Suprapubic skin (tissue), 4 donors: Measurements from ENCODE around the gene TEK.

ENCODE experiments used
- EP300 ChIP-seq: sonication (generic); formaldehyde crosslinking; IDR thresholded peaks from one replicate; pipeline ENCODE4 v1.6.1; 2017; ENCODE audit warnings: antibody characterized with exemption
- POLR2AphosphoS5 ChIP-seq, 3 donors: sonication (generic); formaldehyde crosslinking; IDR thresholded peaks; one replicate each; pipeline ENCODE4 v1.6.1; 2017; ENCODE audit warnings: antibody characterized with exemption in 3 of 3
- TF ChIP-seq, protein P1 (sequence below), 2 donors: fragments of 200-600 bp in 1 of 2; fragments of 450-650 bp in 1 of 2; sonication (generic) in 1 of 2; IDR thresholded peaks; one replicate each; pipeline ENCODE4 v1.5.1; 2016 to 2019; ENCODE audit warnings: antibody characterized with exemption in 2 of 2, mild to moderate bottlenecking in 1 of 2, moderate library complexity in 1 of 2

DNA sequence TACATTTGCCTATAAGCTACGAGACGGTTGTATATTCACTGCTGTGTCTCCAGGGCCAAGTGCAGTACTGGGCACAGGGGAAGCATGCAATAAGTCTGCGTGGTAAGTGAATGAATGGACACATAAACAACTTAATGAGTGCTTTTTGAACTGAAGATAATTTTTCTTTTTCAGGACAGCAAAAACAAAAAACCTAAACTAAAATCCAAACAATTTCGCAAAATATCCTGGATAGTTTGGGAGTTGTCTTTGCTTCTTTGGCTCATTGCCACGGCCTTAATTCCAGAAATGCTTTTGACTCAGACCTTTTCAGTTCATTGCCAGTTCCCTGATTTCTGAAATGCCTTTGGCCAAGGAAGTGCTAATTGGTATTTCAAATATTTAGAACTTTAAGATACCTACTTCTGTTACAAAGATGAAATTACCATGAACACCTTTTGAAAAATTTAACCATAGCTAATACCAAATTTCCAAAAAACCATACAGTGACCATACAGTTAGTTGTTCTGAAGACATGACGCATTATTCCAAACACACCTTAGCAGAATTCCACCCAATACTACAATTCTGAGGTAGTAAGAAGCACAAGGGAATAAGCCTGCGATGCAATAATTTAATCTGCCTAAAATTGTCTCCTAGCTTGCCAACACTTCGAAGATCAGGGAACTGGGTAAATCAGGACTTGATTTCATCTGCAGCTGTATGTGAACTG is 42.8 kb downstream of the TEK start:
- no peak for TF ChIP-seq POLR2AphosphoS5 (IDR thresholded peaks at IDR 0.05)
- TF ChIP-seq EP300, result no peak
- TF ChIP-seq, protein P1, sequence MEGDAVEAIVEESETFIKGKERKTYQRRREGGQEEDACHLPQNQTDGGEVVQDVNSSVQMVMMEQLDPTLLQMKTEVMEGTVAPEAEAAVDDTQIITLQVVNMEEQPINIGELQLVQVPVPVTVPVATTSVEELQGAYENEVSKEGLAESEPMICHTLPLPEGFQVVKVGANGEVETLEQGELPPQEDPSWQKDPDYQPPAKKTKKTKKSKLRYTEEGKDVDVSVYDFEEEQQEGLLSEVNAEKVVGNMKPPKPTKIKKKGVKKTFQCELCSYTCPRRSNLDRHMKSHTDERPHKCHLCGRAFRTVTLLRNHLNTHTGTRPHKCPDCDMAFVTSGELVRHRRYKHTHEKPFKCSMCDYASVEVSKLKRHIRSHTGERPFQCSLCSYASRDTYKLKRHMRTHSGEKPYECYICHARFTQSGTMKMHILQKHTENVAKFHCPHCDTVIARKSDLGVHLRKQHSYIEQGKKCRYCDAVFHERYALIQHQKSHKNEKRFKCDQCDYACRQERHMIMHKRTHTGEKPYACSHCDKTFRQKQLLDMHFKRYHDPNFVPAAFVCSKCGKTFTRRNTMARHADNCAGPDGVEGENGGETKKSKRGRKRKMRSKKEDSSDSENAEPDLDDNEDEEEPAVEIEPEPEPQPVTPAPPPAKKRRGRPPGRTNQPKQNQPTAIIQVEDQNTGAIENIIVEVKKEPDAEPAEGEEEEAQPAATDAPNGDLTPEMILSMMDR (IDR thresholded peaks at IDR 0.05), result no peak
